BLaER1 treated with 17β-estradiol and CSF1 and Interleukin-3, amounts not matched to agents 10 nM and 100 nM (cell line): ENCODE data around the gene TTC28.
A peak's percentile ranks its signal among the peaks of the same experiment; 100 is the strongest.
"Not testable (repeated sequence)": the region's sequence is repeated elsewhere in the genome, so short reads cannot be mapped to it uniquely, and the experiment has no call there.

Experiments used
- H3K27ac ChIP-seq, 11 experiments: shearing (Covaris generic); formaldehyde crosslinking; 2 replicates each; pipeline ENCODE4 v1.8.1; 2022
- H3K27me3 ChIP-seq, 11 experiments: shearing (Covaris generic); formaldehyde crosslinking; 2 replicates each; pipeline ENCODE4 v1.8.1; 2022
- H3K36me3 ChIP-seq, 11 experiments: shearing (Covaris generic); formaldehyde crosslinking; 2 replicates each; pipeline ENCODE4 v1.8.1; 2022
- H3K4me1 ChIP-seq, 10 experiments: shearing (Covaris generic); formaldehyde crosslinking; 2 replicates each; pipeline ENCODE4 v1.8.1; 2022
- H3K4me2 ChIP-seq, 11 experiments: shearing (Covaris generic); formaldehyde crosslinking; 2 replicates each; pipeline ENCODE4 v1.8.1; 2022
- H3K4me3 ChIP-seq, 10 experiments: shearing (Covaris generic); formaldehyde crosslinking; 2 replicates each; pipeline ENCODE4 v1.8.1; 2022
- H3K9ac ChIP-seq, 11 experiments: shearing (Covaris generic); formaldehyde crosslinking; 2 replicates each; pipeline ENCODE4 v1.8.1; 2022
- H3K9me3 ChIP-seq, 11 experiments: shearing (Covaris generic); formaldehyde crosslinking; replicated peaks in 1 of 11; 2 replicates each; pipeline ENCODE4 v1.8.1; 2022
- H4K20me1 ChIP-seq, 11 experiments: shearing (Covaris generic); formaldehyde crosslinking; 2 replicates each; pipeline ENCODE4 v1.8.1; 2022
- Cebpa-rat ChIP-seq, 11 experiments: shearing (Covaris generic); IDR thresholded peaks; 2 replicates each; pipeline ENCODE4 v1.8.1; 2022

Gene TTC28

GRCh38 chr22:28711341-28711740 is 31.7 kb upstream of the TTC28 start:
- Histone ChIP-seq H3K9ac (no peak overlapping the region), H3K4me3 (no peak overlapping the region), H3K9me3 (no peaks in the 10 kb centered on the region), H3K27ac (no peak overlapping the region), H3K4me1 (peaks cover 0 to 15% (median 7%) of the 10 kb centered on the region in 10 experiments; a peak in 10 of 20 replicates), H3K4me2 (no peak overlapping the region), H4K20me1 (peaks cover 0 to 7% (median 0%) of the 10 kb centered on the region in 11 experiments; a peak in 3 of 22 replicates), H3K27me3 (no peaks in the 10 kb centered on the region), H3K36me3 (peaks cover 59 to 100% (median 89%) of the 10 kb centered on the region in 11 experiments)
- TF ChIP-seq Cebpa-rat (IDR thresholded peaks at IDR 0.05): no peak

- Histone ChIP-seq H3K36me3 (peaks cover 64 to 100% (median 89%) of the 10 kb centered on the region in 11 experiments), H3K4me2 (no peak overlapping the region), H3K9ac (no peak overlapping the region), H3K9me3 (no peaks in the 10 kb centered on the region), H3K4me3 (no peak overlapping the region), H3K27ac (no peak overlapping the region), H4K20me1 (peaks cover 0 to 7% (median 0%) of the 10 kb centered on the region in 11 experiments; a peak in 3 of 22 replicates), H3K4me1 (peaks cover 0 to 15% (median 7%) of the 10 kb centered on the region in 10 experiments; a peak in 10 of 20 replicates), H3K27me3 (no peaks in the 10 kb centered on the region)
- TF ChIP-seq Cebpa-rat (IDR thresholded peaks at IDR 0.05): no peak
Observed at GRCh38 chr22:28710576-28711191, 31.0 kb upstream of the TTC28 start.

- no peaks in the 10 kb centered on the region for H3K9me3 ChIP-seq
- peaks cover 0 to 15% (median 7%) of the 10 kb centered on the region in 10 experiments; a peak in 10 of 20 replicates for H3K4me1 ChIP-seq
- no peak overlapping the region for H3K9ac ChIP-seq
- no peak overlapping the region for H3K4me3 ChIP-seq
- no peak overlapping the region for H3K27ac ChIP-seq
- no peak overlapping the region for H3K4me2 ChIP-seq
- H4K20me1 ChIP-seq: peaks cover 0 to 7% (median 0%) of the 10 kb centered on the region in 11 experiments; a peak in 3 of 22 replicates
- H3K27me3 ChIP-seq: no peaks in the 10 kb centered on the region
- no peak for TF ChIP-seq Cebpa-rat (IDR thresholded peaks at IDR 0.05)
- H3K36me3 ChIP-seq: peaks cover 69 to 100% (median 89%) of the 10 kb centered on the region in 11 experiments
Observed at GRCh38 chr22:28710107-28710506, 30.5 kb upstream of the TTC28 start.

- no peak overlapping the region for H3K27ac ChIP-seq
Observed at GRCh38 chr22:28706845-28707244, 27.2 kb upstream of the TTC28 start.

GRCh38 chr22:28703436-28703835 is 23.8 kb upstream of the TTC28 start:
- H3K9me3 ChIP-seq: no peaks in the 10 kb centered on the region
- H3K4me2 ChIP-seq: peak overlapping the region in 3 of 11 experiments; percentile 9 to 38 (median 22); a peak in 4 of 22 replicates
- H3K27ac ChIP-seq: no peak overlapping the region
- H3K27me3 ChIP-seq: no peaks in the 10 kb centered on the region
- H3K4me3 ChIP-seq: no peak overlapping the region
- peaks cover 0 to 7% (median 0%) of the 10 kb centered on the region in 11 experiments; a peak in 3 of 22 replicates for H4K20me1 ChIP-seq
- peaks cover 0 to 17% (median 10%) of the 10 kb centered on the region in 10 experiments; a peak in 14 of 20 replicates for H3K4me1 ChIP-seq
- H3K9ac ChIP-seq: no peak overlapping the region
- TF ChIP-seq Cebpa-rat (IDR thresholded peaks at IDR 0.05): no peak
- H3K36me3 ChIP-seq: peaks cover 70 to 99% (median 87%) of the 10 kb centered on the region in 11 experiments

More at GRCh38 chr22:28706845-28707244, 27.2 kb upstream of the TTC28 start:
- Histone ChIP-seq H3K9me3 (no peaks in the 10 kb centered on the region), H3K9ac (no peak overlapping the region), H3K27me3 (no peaks in the 10 kb centered on the region), H3K4me3 (no peak overlapping the region), H3K4me2 (peak overlapping the region in 6 of 11 experiments; percentile 0 to 54 (median 33); a peak in 8 of 22 replicates), H3K4me1 (peaks cover 0 to 17% (median 10%) of the 10 kb centered on the region in 10 experiments; a peak in 14 of 20 replicates), H4K20me1 (peaks cover 0 to 7% (median 0%) of the 10 kb centered on the region in 11 experiments; a peak in 2 of 22 replicates), H3K36me3 (peaks cover 77 to 100% (median 88%) of the 10 kb centered on the region in 11 experiments)
- no peak for TF ChIP-seq Cebpa-rat (IDR thresholded peaks at IDR 0.05)

GRCh38 chr22:28702891-28703290 is 23.3 kb upstream of the TTC28 start:
- no peak overlapping the region for H3K4me3 ChIP-seq
- H3K27me3 ChIP-seq: no peaks in the 10 kb centered on the region
- H3K9me3 ChIP-seq: no peaks in the 10 kb centered on the region
- no peak overlapping the region for H3K4me2 ChIP-seq
- H3K27ac ChIP-seq: no peak overlapping the region
- H3K36me3 ChIP-seq: peaks cover 70 to 99% (median 86%) of the 10 kb centered on the region in 11 experiments
- H3K4me1 ChIP-seq: peaks cover 0 to 17% (median 10%) of the 10 kb centered on the region in 10 experiments; a peak in 14 of 20 replicates
- no peak for TF ChIP-seq Cebpa-rat (IDR thresholded peaks at IDR 0.05)
- peaks cover 0 to 7% (median 0%) of the 10 kb centered on the region in 11 experiments; a peak in 2 of 22 replicates for H4K20me1 ChIP-seq
- H3K9ac ChIP-seq: no peak overlapping the region

- not testable (repeated sequence) for H3K4me1 ChIP-seq, H3K9me3 ChIP-seq, H4K20me1 ChIP-seq, H3K9ac ChIP-seq, H3K27ac ChIP-seq, H3K4me2 ChIP-seq, H3K4me3 ChIP-seq, H3K27me3 ChIP-seq
- peaks cover 35 to 66% (median 48%) of the 10 kb centered on the region in 11 experiments for H3K36me3 ChIP-seq
Observed at GRCh38 chr22:28693041-28693760, 13.6 kb upstream of the TTC28 start.

GRCh38 chr22:28689796-28690195 is 10.2 kb upstream of the TTC28 start:
- Histone ChIP-seq H3K27me3 (peaks cover 0 to 12% (median 0%) of the 10 kb centered on the region in 11 experiments; a peak in 2 of 22 replicates), H4K20me1 (peaks cover 0 to 18% (median 0%) of the 10 kb centered on the region in 11 experiments; a peak in 2 of 22 replicates), H3K36me3 (peaks cover 26 to 68% (median 38%) of the 10 kb centered on the region in 11 experiments)
- H3K4me2 ChIP-seq, H3K9ac ChIP-seq, H3K27ac ChIP-seq, H3K4me3 ChIP-seq, H3K9me3 ChIP-seq, H3K4me1 ChIP-seq: not testable (repeated sequence)

- H3K9me3 ChIP-seq, H3K4me1 ChIP-seq, H3K9ac ChIP-seq, H3K4me2 ChIP-seq, H3K4me3 ChIP-seq, H3K27ac ChIP-seq: not testable (repeated sequence)
- peaks cover 0 to 61% (median 6%) of the 10 kb centered on the region in 11 experiments; a peak in 11 of 22 replicates for H4K20me1 ChIP-seq
- peaks cover 26 to 80% (median 30%) of the 10 kb centered on the region in 11 experiments for H3K27me3 ChIP-seq
- H3K36me3 ChIP-seq: peaks cover 6 to 31% (median 17%) of the 10 kb centered on the region in 11 experiments; a peak in 19 of 22 replicates
Observed at GRCh38 chr22:28682966-28683365, 3.3 kb upstream of the TTC28 start.

GRCh38 chr22:28680813-28681490 is 1.3 kb upstream of the TTC28 start:
- Histone ChIP-seq H3K27me3 (peaks cover 44 to 97% (median 50%) of the 10 kb centered on the region in 11 experiments), H4K20me1 (peaks cover 0 to 61% (median 8%) of the 10 kb centered on the region in 11 experiments; a peak in 11 of 22 replicates), H3K36me3 (peaks cover 0 to 12% (median 4%) of the 10 kb centered on the region in 11 experiments; a peak in 5 of 22 replicates)
- not testable (repeated sequence) for H3K9me3 ChIP-seq, H3K27ac ChIP-seq, H3K4me1 ChIP-seq, H3K4me3 ChIP-seq, H3K9ac ChIP-seq, H3K4me2 ChIP-seq

- Histone ChIP-seq H3K4me1 (peaks cover 13 to 23% (median 16%) of the 10 kb centered on the region in 10 experiments), H3K4me2 (peak overlapping the region; percentile 85 to 96 (median 90)), H3K4me3 (peak overlapping the region; percentile 64 to 73 (median 69)), H3K27ac (peak overlapping the region in 9 of 11 experiments; percentile 44 to 69 (median 60); a peak in 15 of 22 replicates), H3K9ac (peak overlapping the region; percentile 52 to 83 (median 73); a peak in 21 of 22 replicates), H4K20me1 (peaks cover 0 to 63% (median 21%) of the 10 kb centered on the region in 11 experiments; a peak in 16 of 22 replicates), H3K27me3 (peaks cover 61 to 100% (median 68%) of the 10 kb centered on the region in 11 experiments)
- H3K36me3 ChIP-seq, H3K9me3 ChIP-seq: not testable (repeated sequence)
Observed at GRCh38 chr22:28678778-28679610, 646 bp downstream of the TTC28 start.
